Activated effector memory CD4-positive, alpha-beta T cell treated with anti-CD3 and anti-CD28 coated beads, Interleukin-2, amount 50 U/mL, for 16 hours (primary cell): ENCODE results near the gene ACIN1.
"Not testable (repeated sequence)": the region's sequence is repeated elsewhere in the genome, so short reads cannot be mapped to it uniquely, and the experiment has no call there.

ENCODE experiments used
- DNase-seq: peaks from one replicate; pipeline ENCODE4 v3.0.0-alpha.2; 2020

Gene ACIN1

GRCh38 chr14:23124337-23124954 is 29.5 kb upstream of the ACIN1 start:
- DNase-seq, result no peak

GRCh38 chr14:23123419-23123818 is 28.5 kb upstream of the ACIN1 start:
- no peak for DNase-seq

- no peak for DNase-seq
Measured at GRCh38 chr14:23122086-23122485, 27.1 kb upstream of the ACIN1 start.

- no peak for DNase-seq
Measured at GRCh38 chr14:23121361-23121771, 26.4 kb upstream of the ACIN1 start.

- peak; percentile 92 for DNase-seq
Measured at GRCh38 chr14:23120541-23121251, 25.8 kb upstream of the ACIN1 start.

- DNase-seq, result peak; percentile 67
Measured at GRCh38 chr14:23119363-23120327, 24.7 kb upstream of the ACIN1 start.

- no peak for DNase-seq
Measured at GRCh38 chr14:23118506-23119362, 23.8 kb upstream of the ACIN1 start, which contains the start of gene CEBPE. Gene CEBPE (minus strand): TSS chr14:23119255. CDS start chr14:23119091, 164 bp downstream.

- DNase-seq, result no peak
Measured at GRCh38 chr14:23117371-23118020, 22.6 kb upstream of the ACIN1 start.

- DNase-seq, result no peak
Measured at GRCh38 chr14:23115918-23116317, 21.0 kb upstream of the ACIN1 start.

- peak; percentile 48 for DNase-seq
Measured at GRCh38 chr14:23115039-23115731, 20.2 kb upstream of the ACIN1 start.

GRCh38 chr14:23114669-23115038 is 19.7 kb upstream of the ACIN1 start:
- peak; percentile 36 for DNase-seq

- peak; percentile 38 for DNase-seq
Measured at GRCh38 chr14:23114120-23114458, 19.2 kb upstream of the ACIN1 start.

- DNase-seq, result peak; percentile 50
Measured at GRCh38 chr14:23113431-23114119, 18.6 kb upstream of the ACIN1 start.

- DNase-seq, result peak; percentile 50
Measured at GRCh38 chr14:23112359-23113178, 17.6 kb upstream of the ACIN1 start.

GRCh38 chr14:23110579-23111365 is 15.8 kb upstream of the ACIN1 start:
- DNase-seq, result no peak

GRCh38 chr14:23109769-23110168 is 14.8 kb upstream of the ACIN1 start:
- no peak for DNase-seq

GRCh38 chr14:23108169-23108568 is 13.2 kb upstream of the ACIN1 start:
- DNase-seq, result peak; percentile 24

- DNase-seq, result not testable (repeated sequence)
Measured at GRCh38 chr14:23107620-23108019, 12.7 kb upstream of the ACIN1 start.

- no peak for DNase-seq
Measured at GRCh38 chr14:23106747-23107045, 11.8 kb upstream of the ACIN1 start.
